ENCODE results near the gene DNAJC6.

Gene DNAJC6

DNA sequence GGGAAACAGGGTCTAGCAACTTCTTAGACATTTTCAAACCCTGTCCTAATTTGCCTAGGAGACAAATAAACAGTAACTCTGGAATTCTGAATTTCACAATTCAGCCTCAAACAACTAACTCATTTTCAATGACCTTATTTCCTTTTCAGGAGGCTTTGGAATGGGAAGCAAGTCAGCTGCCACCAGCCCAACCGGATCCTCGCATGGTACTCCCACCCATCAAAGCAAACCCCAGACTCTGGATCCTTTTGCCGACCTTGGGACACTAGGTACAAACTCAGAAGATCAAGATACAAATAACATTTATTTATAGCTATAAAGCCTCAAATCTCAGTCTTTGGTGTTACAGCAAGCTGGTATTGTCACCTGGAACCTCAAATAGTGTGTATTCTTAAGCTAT lies 92.3 kb downstream of the DNAJC6 start:
- DNase-seq (ENCODE audit: low read depth, low spot score), result no peak

DNA sequence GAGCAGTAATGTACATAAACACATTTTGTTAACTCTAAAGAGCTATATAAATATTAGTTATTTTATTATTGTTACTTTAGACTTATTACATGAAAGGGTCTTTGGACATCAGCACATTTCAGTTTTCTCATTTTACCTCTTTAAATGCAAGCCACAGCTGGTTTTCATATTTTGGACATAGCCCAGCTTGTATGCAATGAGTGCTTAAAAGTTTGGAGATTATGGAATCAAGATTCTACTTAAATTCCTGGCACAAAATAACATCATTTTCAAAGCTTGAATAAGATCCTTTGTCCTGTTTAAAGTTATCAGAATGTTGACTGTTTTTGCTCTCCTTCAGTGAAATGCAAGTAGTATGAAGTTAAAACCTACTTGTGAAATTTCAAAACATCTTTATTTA lies 95.6 kb downstream of the DNAJC6 start:
- DNase-seq (ENCODE audit: low read depth, low spot score), result no peak

DNA sequence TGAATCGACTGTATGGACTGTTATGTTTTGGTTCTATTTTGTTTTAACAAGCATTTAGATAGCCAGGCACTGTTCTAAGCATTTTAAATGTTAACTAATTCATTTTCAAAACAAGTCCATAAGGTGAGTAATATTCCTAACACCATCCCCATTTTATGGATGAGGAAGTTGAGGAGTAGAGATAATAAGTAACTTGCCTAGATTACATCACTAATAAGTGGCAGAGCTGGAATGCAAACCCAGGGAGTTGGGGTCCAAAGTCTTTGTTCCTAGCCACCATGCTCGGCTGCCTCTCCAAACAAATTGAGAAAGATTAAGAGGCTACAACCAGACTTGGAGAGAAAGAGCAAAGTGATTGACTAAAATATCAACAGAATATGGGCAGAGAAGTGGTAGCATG lies 98.5 kb downstream of the DNAJC6 start:
- DNase-seq (ENCODE audit: low read depth, low spot score), result no peak

DNA sequence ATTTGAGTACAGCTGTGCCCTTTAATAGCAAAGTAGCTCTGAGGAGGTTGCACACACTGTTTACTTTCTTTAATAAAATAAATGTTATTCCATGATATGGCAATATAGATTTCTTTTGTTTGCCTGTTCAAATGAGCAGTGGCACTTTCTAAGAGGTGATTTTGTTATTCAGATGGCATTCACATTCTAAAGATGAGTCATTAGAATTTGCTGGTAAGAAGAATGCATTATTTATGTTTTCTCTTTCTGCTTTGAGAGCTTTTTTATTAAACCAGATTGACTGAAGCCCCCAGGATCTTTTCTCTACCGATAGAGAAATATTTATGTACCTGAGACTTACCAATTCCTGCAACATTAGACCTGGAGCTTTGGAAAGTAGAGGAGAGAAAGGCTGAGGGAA lies 100.0 kb downstream of the DNAJC6 start:
- DNase-seq (ENCODE audit: low read depth, low spot score), result no peak

DNA sequence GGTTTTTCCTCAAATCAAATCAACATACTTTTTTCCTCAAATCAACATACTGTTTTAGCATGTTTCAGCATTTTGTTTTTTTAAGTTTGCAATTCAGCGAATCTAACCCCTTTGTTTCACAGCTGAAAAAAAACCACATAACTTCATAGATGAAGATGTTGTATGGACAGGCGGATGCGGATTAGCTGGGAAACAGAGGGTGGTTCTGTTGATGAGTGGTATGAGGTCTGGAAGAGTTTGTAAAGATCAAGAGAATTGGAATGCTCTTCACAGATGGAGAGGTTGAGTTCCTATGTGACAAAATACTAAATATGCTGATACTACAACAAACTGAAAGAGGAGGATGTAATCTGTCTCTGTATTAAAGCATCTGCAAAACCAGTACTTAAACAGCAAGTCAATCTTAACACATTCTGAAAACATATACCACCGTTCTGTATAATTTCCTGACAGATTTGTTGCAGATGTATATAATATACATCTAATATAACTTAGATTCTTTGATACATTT lies 100.5 kb downstream of the DNAJC6 start:
- DNase-seq (ENCODE audit: low read depth, low spot score), result no peak

DNA sequence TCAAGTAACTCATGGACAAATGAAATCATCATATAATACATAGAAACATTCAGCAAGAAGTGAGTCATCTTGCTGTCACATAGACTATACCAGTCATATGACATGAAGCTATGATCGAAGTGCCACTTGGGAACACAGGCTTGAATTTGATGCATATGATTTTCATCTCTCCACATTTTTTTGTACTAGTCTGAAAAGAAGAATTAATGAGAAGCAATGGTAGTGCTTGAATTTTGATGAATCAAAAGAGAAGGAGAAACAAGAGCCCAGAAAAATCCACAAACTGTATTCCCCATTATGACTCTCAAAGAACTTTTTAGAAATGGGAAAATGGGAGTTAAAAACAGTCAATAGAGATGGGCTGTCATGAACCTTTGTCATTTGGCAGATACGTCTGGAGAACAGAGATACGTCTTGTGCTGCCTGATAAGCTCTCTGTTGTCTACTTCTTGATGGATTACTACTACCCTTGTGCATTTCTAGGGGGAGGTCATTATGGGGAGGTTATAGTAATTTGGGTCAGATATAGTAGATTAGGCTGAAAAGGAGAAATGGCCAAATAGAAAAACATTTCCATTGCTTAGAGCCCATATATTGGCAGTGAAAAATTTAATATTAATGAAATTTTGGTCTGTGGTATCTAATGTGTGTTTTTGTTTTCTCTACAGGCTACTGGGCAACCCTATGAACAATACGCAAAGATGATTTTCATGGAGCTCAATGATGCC lies 103.1 kb downstream of the DNAJC6 start:
- DNase-seq (ENCODE audit: low read depth, low spot score), result no peak

DNA sequence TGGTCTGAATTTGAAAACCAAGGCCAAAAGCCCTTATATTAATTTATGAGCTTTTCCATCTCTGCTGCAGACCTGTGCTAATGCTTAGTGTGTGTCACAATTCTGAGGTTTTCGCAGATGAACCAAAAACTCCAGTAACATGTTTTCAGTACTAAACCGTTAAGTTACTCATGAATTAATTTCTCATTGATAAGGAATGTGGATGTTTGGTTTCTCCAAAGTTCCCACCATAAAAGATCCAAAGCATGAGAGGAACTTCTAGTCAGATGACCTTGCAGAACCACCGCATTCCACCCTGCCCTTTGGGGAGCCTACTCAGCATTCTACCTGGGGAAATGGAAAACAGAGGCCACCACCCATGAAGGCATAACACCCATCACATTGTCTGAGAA lies 103.6 kb downstream of the DNAJC6 start:
- no peak for DNase-seq (ENCODE audit: low read depth, low spot score)

DNA sequence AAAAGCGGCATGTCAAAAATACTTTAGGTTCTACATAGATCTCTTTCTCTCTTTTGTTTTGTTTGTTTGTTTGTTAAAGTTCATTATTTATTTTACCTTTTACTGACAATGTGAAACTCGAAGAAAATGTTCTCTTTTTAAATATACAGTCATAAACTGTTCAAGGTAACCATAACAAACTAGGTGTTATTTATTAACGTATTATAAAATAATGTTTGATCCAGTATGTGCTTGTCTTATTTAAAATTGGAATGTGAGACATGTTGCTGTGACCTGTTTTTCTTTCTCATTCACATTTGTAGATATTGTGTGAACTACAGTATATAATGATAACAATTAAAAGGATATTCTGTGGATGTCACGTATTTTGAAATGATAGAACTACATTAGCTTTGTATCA lies 105.2 kb downstream of the DNAJC6 start:
- DNase-seq (ENCODE audit: low read depth, low spot score), result no peak

DNA sequence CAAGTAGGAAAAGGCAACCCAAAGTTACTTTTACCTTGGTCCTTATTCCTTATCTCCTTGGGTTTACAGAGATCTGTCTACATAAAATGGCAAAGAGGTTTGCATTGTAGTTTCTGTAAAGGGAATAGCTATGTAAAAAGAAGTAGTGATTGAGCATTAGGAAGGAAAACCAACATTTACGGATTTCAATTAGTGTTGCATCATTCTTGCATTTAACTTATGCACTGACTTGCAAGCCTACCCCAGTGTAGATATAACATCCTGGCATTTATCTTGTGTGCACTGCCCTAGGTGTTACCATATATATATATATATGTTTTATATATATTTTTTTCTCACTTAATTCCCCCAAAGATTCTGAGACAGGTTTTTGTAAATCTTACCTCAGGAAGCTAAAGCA lies 107.4 kb downstream of the DNAJC6 start:
- DNase-seq (ENCODE audit: low read depth, low spot score), result no peak

DNA sequence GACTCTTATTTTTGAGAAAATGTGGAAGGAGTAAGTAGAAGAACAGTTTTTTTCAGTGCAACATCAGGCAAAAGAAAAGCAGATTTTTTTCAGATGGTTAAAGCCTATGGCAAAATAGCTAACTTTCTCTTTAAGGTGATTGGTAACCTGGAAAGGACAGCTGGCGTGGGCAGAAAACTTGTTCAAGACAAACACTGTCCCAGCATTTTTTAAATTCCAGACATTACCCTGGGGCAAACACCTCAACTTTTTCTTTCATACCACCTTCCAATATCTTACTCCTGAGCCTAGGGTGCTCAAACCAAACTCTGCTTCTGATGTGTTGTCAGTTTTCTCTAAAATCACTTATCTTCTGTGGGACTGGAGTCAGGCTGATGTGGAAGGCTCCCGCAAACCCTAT lies 108.4 kb downstream of the DNAJC6 start:
- DNase-seq (ENCODE audit: low read depth, low spot score), result no peak

DNA sequence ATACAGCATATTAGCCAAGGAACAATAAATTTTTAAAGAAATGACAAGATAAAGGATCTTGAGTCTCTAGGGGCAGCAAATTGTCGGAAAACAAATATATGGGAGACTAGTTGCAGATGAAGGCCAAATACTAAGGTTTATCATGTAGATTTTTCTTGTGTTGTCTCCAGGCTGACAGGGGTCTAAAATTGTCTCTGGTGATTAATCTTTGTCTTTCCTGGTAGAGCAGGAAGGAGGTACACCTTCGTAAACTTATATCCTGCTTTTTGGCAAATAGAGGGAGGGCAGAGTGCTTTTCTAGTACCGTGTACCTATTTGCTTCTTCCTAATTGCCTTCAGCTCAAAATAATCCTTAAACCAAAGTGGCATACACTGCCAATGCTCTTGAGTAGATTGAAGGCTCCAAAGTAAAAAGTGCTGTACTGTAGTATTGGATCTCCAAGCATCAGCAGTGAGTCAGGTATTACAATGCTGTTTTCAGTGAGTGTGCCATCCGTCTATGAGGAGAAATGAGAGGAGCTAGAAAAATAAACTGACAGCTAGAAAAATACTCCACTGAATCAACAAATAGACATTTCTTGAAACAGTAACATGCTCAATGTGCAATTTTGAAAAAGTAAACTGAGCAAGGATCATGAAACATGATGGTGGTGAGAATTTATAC lies 109.3 kb downstream of the DNAJC6 start:
- DNase-seq (ENCODE audit: low read depth, low spot score), result no peak

DNA sequence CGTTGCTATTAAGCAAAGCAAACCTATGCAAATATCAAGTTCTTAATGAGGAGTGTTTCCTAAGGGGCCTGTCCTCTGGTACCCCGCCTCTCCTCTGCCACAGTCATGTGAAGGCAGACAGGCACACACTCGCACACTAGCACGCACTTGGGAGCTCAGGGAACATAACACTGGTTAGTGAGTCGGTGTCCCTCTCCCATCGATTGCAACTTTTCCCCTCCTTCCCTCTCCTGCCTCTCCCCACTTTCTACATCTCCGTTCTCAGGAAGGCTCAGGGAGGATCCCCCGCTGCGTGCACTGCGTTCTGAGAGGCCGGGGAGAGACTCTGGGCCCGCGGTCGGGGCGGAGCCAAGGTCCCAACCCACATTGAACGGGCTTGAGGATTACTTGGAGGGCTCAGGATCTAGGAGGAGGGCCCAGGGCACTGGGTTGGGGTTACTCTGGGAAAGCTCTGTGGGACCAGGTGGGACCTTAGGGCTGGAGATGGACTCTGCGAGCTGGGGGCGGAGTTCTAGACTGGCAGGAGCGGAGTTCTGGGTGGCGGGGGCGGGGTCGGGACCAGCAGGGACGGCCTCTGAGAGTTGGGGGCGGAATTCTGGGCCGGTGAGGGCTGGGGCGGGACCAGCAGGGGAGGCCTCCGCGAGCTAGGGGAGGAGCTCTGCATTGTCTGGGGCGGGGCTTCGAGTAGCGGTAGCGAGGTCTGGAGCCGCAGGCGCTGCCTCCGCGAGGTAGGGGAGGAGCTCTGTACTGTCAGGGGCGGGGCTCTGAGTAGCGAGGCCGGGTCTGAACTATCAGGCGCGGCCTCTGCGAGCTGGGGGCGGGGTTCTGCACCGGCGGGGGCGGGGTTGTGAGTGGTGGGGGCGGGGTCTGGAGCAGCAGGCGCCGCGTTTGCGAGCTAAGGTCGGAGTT lies 110.6 kb downstream of the DNAJC6 start:
- peak; percentile 98 for DNase-seq (ENCODE audit: low read depth, low spot score)

DNA sequence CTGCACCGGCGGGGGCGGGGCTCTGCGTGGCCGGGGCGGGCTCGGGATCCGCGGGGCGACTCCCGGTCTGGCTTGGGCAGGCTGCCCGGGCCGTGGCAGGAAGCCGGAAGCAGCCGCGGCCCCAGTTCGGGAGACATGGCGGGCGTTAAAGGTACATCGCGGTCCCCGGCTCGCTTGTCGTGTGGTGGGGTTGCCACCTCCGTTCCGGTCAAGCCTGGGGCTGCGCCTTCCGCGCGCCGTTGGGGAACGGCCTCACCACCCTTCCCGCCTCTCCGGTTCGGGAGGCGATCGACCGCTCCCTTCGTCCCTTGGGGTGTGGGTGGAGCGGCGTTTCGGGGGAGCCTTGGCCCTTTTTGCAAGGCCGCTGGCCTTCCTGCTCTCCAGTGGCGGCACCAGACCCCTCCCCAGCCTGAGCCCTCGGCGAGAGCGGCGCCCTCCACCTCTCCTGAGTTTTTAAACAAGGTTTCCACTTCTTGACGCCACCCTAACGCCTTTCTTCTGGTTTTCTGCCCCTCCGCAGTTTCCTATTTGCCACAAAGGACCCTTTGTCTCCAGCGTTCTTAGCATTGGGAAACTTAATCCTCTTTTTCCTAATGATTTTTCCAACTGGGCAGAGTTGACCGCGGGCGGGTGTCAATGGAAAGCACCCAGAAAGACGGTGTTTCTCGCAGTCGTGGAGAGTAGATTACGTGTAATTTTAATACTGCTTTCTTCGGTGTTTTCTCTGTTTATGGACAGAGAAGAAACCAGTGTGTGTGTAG lies 111.4 kb downstream of the DNAJC6 start, which contains the start of the genes LEPR and LEPROT:
TSS of gene LEPR (plus strand) at position 79 of the 761 bp plus-strand sequence. CDS start 144,898 bp downstream, outside the sequence.
TSS of gene LEPROT (plus strand) at position 79 of the 761 bp plus-strand sequence. CDS start at position 136, 57 bp downstream.
- DNase-seq (ENCODE audit: low read depth, low spot score), result no peak

DNA sequence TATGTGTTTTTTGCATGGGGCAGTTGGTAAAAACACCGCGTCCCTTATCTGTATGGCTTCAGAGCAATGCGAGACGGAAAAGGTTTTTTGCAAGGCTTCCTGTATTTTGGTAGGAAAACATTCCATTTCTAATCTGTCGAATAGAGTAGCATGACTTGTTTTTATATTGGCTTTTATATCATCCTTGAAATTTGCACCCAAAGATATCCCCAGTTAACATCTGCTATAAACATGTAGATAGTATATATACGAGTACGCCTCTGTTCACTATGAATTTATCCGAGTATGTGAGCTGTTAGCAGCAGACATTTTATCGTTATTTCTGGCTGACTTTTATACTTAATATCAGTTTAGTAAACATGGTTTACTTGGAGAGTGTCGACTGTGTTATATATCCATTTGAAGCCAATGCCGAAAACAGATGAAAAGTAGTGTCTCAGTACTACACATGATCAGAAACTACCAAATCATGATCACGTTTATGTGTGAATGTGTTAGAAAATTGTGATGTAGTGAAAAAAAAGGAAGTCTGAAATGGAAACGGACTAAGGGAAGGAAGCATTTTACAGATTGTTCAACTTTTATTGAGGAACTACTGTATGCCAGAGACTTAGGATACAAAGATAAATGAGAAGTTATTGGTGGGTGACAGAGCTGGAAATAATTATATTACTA lies 112.1 kb downstream of the DNAJC6 start:
- no peak for DNase-seq (ENCODE audit: low read depth, low spot score)

DNA sequence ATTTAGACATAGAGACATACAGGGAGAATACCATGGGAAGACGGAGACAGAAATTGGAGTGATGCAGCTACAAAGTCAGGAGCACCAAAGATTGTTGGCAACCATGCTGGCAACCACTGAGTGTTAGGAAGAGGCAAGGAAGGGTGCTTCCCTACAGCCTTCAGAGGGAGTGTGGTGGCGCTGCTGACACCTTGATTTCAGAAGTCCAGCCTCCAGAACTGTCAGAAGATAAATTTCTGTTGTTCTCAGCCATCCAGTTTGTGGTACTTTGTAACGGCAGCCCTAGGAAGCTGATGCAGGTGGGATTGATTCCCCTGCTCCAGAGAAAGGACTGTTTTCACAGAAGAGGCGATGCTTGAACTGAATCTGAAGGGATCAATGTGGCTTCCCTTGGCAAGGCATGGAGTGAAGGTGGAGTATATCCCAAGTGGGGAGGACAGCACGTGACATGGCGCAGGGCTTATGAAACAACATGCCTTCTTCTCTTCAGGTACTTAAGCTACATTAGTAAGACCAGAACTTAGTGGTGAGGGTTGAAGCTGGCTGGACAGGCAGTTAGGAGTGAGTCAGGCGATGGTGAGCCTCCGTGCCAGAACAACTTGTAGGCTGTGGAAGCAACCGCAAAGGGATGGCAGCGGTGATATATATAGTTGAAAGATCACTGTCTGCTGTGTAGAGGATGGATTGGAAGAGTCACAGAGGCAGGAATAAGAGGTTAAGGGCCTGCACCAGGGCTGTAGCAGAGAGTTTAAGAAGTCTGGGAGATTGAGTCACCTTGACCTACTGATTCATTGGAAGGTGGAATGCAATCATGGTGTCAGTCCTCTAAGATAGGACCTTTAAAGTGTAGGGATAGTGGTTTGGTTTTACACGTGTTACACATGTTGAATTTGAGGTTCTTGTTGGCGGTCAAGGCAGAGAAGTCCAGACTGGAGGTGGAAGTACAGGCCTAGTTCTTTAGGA lies 113.2 kb downstream of the DNAJC6 start:
- DNase-seq (ENCODE audit: low read depth, low spot score), result no peak

DNA sequence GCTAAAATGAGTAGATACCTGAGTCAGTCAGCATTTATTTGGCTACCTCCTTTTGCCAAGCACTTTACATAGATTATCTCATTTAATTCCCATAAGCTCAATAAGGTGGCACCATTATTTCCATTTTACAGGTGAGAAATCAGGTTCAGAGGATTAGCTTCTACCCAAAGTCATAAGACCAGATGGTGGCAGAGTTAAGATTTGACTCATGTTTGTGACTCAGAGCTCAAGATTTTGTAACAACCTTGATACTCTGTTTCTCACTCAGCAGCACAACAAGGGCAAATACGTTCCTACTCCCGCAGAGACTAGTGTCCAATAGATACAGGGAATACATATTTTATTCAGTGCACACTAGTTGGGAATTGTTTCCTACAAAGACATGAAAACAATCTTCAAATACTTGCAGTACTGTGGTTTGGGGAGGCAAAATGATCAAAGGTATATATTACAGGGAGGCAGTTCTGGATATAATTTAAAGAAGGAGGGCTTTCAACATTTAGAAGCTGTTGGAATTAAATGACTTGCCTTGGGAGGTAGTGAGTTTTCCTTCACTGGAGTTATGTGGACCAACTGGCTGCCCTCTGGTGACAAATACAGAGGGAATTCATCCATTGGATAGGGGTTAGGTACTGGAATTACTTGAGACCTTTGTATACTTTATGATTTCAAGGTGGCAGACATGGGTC lies 114.7 kb downstream of the DNAJC6 start:
- no peak for DNase-seq (ENCODE audit: low read depth, low spot score)

DNA sequence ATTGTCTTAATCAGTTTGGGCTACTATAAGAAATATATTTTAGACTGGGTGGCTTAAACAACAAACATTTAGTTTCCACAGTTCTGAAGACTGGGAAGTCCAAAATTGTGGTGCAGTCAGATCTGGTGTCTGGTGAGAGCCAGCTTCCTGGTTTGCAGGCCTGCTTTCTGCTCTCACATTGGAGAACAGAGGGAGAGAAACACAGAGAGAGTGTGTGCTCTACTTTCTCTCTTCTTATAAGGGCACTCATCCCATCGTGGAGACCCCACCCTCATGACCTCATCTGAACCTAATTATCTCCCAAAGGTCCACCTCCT lies 115.2 kb downstream of the DNAJC6 start:
- no peak for DNase-seq (ENCODE audit: low read depth, low spot score)

DNA sequence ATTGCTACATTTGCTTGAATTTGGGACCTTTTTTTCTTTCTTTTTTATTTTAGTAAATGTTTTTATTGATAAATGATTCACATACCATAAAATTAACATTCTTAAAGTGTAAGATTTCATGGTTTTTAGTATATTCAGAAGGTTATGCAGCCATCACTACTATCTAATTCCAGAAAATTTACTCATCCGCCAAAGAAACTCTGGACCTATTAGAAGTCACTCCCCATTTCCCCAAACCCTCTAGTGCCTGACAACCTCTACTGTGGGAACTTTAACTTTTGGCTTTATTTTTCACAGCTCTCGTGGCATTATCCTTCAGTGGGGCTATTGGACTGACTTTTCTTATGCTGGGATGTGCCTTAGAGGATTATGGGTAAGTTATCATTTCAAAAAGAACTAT lies 115.7 kb downstream of the DNAJC6 start:
- no peak for DNase-seq (ENCODE audit: low read depth, low spot score)

DNA sequence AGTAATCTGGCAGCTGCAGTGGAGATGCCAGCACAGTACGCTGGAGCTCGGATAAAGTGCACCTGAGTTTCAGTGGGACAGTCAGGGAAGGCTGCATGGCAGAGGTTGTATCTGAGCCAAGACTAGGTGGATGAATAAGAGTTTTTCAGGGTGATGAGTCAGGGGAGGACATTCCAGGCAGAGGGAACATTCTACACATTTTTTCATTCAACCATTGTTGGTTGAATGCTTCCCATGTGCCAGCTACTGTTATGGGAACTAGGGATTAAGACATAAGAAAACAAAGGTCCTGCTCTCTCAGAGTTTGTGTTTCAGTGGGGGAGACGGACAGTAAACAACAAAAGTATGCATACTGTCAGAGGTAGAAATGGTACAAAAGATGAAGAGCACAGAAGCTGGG lies 116.4 kb downstream of the DNAJC6 start:
- no peak for DNase-seq (ENCODE audit: low read depth, low spot score)
